HepG2 (cell line): ENCODE data around the gene POLR1D. TPM values are rescaled to one million over a fixed set of nuclear protein-coding genes. Genes with fewer than 3 reads are reported as not detected.

Source experiments
- ADNP ChIP-seq: sonication (generic); formaldehyde crosslinking; IDR thresholded peaks from 2 replicates; pipeline ENCODE4 v1.4.0; 2020; ENCODE audit warnings: missing genetic modification reagents
- ATRX ChIP-seq: sonication (generic); formaldehyde crosslinking; IDR thresholded peaks from 2 replicates; pipeline ENCODE4 v1.4.0; 2020; ENCODE audit warnings: missing genetic modification reagents, borderline replicate concordance
- ELF4 ChIP-seq: sonication (generic); formaldehyde crosslinking; IDR thresholded peaks from 2 replicates; pipeline ENCODE4 v1.5.0; 2020; ENCODE audit warnings: missing genetic modification reagents, mild to moderate bottlenecking, moderate library complexity, borderline replicate concordance
- FOXO1 ChIP-seq: sonication (generic); formaldehyde crosslinking; IDR thresholded peaks from 2 replicates; pipeline ENCODE4 v1.4.0; 2020; ENCODE audit warnings: missing genetic modification reagents
- ISL2 ChIP-seq: sonication (generic); formaldehyde crosslinking; IDR thresholded peaks from 2 replicates; pipeline ENCODE4 v1.5.0; 2020; ENCODE audit warnings: missing genetic modification reagents
- KLF15 ChIP-seq: sonication (generic); formaldehyde crosslinking; IDR thresholded peaks from 2 replicates; pipeline ENCODE4 v1.8.1; 2023; ENCODE audit warnings: borderline replicate concordance, mild to moderate bottlenecking, inconsistent platforms, missing genetic modification reagents, mixed read lengths
- NCOR1 ChIP-seq: fragments of 200-600 bp; sonication (generic); IDR thresholded peaks from 2 replicates; pipeline ENCODE4 v1.7.0; 2017; ENCODE audit warnings: antibody characterized with exemption, low read length, borderline replicate concordance
- NR0B2 ChIP-seq: sonication (generic); formaldehyde crosslinking; IDR thresholded peaks from 2 replicates; pipeline ENCODE4 v1.4.0; 2020; ENCODE audit warnings: mild to moderate bottlenecking, missing genetic modification reagents
- RELA ChIP-seq: sonication (generic); formaldehyde crosslinking; IDR thresholded peaks from 2 replicates; pipeline ENCODE4 v1.4.0; 2020; ENCODE audit warnings: missing genetic modification reagents
- RFXAP ChIP-seq: sonication (generic); formaldehyde crosslinking; IDR thresholded peaks from 2 replicates; pipeline ENCODE4 v1.4.0; 2020; ENCODE audit warnings: missing genetic modification reagents, borderline replicate concordance
- RORA ChIP-seq: sonication (generic); formaldehyde crosslinking; IDR thresholded peaks from 2 replicates; pipeline ENCODE4 v1.5.0; 2020; ENCODE audit warnings: mild to moderate bottlenecking, missing genetic modification reagents, moderate library complexity
- SOX6 ChIP-seq, 2 experiments: fragments of 450-650 bp in 1 of 2; sonication (generic) in 1 of 2; formaldehyde crosslinking in 1 of 2; IDR thresholded peaks; 2 replicates each; pipeline versions ENCODE4 v1.4.0 to v1.6.1; 2017 to 2020; ENCODE audit warnings: antibody characterized with exemption in 1 of 2, mild to moderate bottlenecking in 1 of 2, missing genetic modification reagents in 1 of 2
- TCF7 ChIP-seq: sonication (generic); IDR thresholded peaks from 2 replicates; pipeline ENCODE4 v1.6.1; 2016; ENCODE audit warnings: antibody characterized with exemption, low read depth
- TEAD2 ChIP-seq: sonication (generic); formaldehyde crosslinking; IDR thresholded peaks from 2 replicates; pipeline ENCODE4 v1.9.0; 2021; ENCODE audit warnings: missing genetic modification reagents
- TEAD3 ChIP-seq: optimal IDR thresholded peaks from 2 replicates; pipeline ENCODE3; 2016; ENCODE audit warnings: borderline replicate concordance
- THAP11 ChIP-seq: IDR thresholded peaks from 2 replicates; pipeline ENCODE4 v1.6.1; 2016; ENCODE audit warnings: missing biosample characterization, missing genetic modification reagents
- XBP1 ChIP-seq: sonication (generic); formaldehyde crosslinking; IDR thresholded peaks from 2 replicates; pipeline ENCODE4 v1.5.0; 2020; ENCODE audit warnings: missing genetic modification reagents
- ZC3H13 ChIP-seq: sonication (generic); formaldehyde crosslinking; IDR thresholded peaks from 2 replicates; pipeline ENCODE4 v1.8.1; 2023; ENCODE audit warnings: mild to moderate bottlenecking, missing genetic modification reagents, moderate library complexity
- ZNF772 ChIP-seq: sonication (generic); formaldehyde crosslinking; IDR thresholded peaks from 2 replicates; pipeline ENCODE4 v1.5.0; 2020; ENCODE audit warnings: mild to moderate bottlenecking, missing genetic modification reagents
- polyA plus RNA-seq, 8 experiments: library from polyadenylated mRNA; depleted of rRNA in 3 of 8; stranded (reverse) in 7 of 8; unstranded in 1 of 8; fragments of >200 nt; fragmentation: Illumina TruSeq in 4 of 8; extraction: Trizol in 4 of 8; gene quantifications; 2 replicates each; pipeline versions ENCODE4 v1.2.1 to v1.2.3, GENCODE V29; 2011 to 2016; ENCODE audit warnings: low read depth in 4 of 8, missing spikeins in 1 of 8, mixed read lengths in 1 of 8; ENCODE audit not compliant: insufficient read depth in 1 of 8
- total RNA-seq, 5 experiments: library from RNA; depleted of rRNA; stranded (reverse); fragments of >200 nt; fragmentation: Illumina TruSeq; extraction: Trizol; gene quantifications; 2 replicates each; pipeline ENCODE4 v1.2.3, GENCODE V29; 2016; ENCODE audit warnings: low read depth in 1 of 5
- TF ChIP-seq, protein P1 (sequence below): sonication (generic); formaldehyde crosslinking; IDR thresholded peaks from 2 replicates; pipeline ENCODE4 v1.4.0; 2020; ENCODE audit warnings: missing genetic modification reagents, borderline replicate concordance
- TF ChIP-seq, protein P2 (sequence below): sonication (generic); formaldehyde crosslinking; IDR thresholded peaks from 2 replicates; pipeline ENCODE4 v1.5.0; 2020; ENCODE audit warnings: missing genetic modification reagents, mild to moderate bottlenecking, borderline replicate concordance

POLR1D gene
- total and polyA plus RNA-seq, 2 of the 13 experiments (the other 11 are each of a cell fraction or from before 2014, with no cell fraction given), result 183 to 490 TPM

GRCh38 chr13:27641711-27642502, 20.2 kb downstream of the POLR1D start (continued):
- TF ChIP-seq, protein P1, sequence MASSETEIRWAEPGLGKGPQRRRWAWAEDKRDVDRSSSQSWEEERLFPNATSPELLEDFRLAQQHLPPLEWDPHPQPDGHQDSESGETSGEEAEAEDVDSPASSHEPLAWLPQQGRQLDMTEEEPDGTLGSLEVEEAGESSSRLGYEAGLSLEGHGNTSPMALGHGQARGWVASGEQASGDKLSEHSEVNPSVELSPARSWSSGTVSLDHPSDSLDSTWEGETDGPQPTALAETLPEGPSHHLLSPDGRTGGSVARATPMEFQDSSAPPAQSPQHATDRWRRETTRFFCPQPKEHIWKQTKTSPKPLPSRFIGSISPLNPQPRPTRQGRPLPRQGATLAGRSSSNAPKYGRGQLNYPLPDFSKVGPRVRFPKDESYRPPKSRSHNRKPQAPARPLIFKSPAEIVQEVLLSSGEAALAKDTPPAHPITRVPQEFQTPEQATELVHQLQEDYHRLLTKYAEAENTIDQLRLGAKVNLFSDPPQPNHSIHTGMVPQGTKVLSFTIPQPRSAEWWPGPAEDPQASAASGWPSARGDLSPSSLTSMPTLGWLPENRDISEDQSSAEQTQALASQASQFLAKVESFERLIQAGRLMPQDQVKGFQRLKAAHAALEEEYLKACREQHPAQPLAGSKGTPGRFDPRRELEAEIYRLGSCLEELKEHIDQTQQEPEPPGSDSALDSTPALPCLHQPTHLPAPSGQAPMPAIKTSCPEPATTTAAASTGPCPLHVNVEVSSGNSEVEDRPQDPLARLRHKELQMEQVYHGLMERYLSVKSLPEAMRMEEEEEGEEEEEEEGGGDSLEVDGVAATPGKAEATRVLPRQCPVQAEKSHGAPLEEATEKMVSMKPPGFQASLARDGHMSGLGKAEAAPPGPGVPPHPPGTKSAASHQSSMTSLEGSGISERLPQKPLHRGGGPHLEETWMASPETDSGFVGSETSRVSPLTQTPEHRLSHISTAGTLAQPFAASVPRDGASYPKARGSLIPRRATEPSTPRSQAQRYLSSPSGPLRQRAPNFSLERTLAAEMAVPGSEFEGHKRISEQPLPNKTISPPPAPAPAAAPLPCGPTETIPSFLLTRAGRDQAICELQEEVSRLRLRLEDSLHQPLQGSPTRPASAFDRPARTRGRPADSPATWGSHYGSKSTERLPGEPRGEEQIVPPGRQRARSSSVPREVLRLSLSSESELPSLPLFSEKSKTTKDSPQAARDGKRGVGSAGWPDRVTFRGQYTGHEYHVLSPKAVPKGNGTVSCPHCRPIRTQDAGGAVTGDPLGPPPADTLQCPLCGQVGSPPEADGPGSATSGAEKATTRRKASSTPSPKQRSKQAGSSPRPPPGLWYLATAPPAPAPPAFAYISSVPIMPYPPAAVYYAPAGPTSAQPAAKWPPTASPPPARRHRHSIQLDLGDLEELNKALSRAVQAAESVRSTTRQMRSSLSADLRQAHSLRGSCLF (CRISPR knock-in tag), result no peak
- TF ChIP-seq NCOR1 (no peak), RORA (CRISPR knock-in tag) (no peak), ELF4 (CRISPR knock-in tag) (no peak), KLF15 (CRISPR knock-in tag) (no peak), ADNP (CRISPR knock-in tag) (no peak), ZNF772 (CRISPR knock-in tag) (no peak), RFXAP (no peak), ATRX (no peak), TEAD3 (CRISPR knock-in tag) (peak; percentile 80), SOX6 (IDR thresholded peaks at IDR 0.05) (no peak), SOX6 (CRISPR knock-in tag; IDR thresholded peaks at IDR 0.05) (peak; percentile 59; the same call in 1 of the 2 replicates), FOXO1 (CRISPR knock-in tag) (peak; percentile 74), THAP11 (CRISPR knock-in tag) (0 out of 2 replicates have a peak, but pooled peaks have one; percentile 17), ZC3H13 (CRISPR knock-in tag) (no peak), TCF7 (peak; percentile 64), RELA (CRISPR knock-in tag) (no peak), NR0B2 (CRISPR knock-in tag) (no peak), XBP1 (CRISPR knock-in tag) (no peak), ISL2 (CRISPR knock-in tag) (peak; percentile 75), TEAD2 (CRISPR knock-in tag) (no peak)
- TF ChIP-seq, protein P2, sequence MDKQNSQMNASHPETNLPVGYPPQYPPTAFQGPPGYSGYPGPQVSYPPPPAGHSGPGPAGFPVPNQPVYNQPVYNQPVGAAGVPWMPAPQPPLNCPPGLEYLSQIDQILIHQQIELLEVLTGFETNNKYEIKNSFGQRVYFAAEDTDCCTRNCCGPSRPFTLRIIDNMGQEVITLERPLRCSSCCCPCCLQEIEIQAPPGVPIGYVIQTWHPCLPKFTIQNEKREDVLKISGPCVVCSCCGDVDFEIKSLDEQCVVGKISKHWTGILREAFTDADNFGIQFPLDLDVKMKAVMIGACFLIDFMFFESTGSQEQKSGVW (CRISPR knock-in tag), result no peak
